GM23338 (cell line): ENCODE data around the gene INPP5A. TPM values are rescaled to one million over a fixed set of nuclear protein-coding genes. Genes with fewer than 3 reads are reported as not detected.

Experiments used
- ATAC-seq: fragments of 200-7000 bp; cut with Tn5 transposase; 3 replicates; pipeline ENCODE4 v1.9.1; 2020
- DNase-seq: peaks from one replicate; pipeline ENCODE4 v3.0.0-alpha.2; 2015; ENCODE audit warnings: low spot score
- H2AFZ ChIP-seq: fragments of 200-600 bp; sonication (generic); 2 replicates; pipeline ENCODE4 v1.8.0; 2016; ENCODE audit warnings: antibody characterized with exemption, mild to moderate bottlenecking, moderate library complexity
- H3F3A ChIP-seq: fragments of 200-600 bp; sonication (generic); replicated peaks from 2 replicates; pipeline ENCODE4 v1.8.0; 2017; ENCODE audit warnings: antibody characterized with exemption, mixed run types, low read depth
- H3K27ac ChIP-seq: fragments of 200-600 bp; sonication (generic); 2 replicates; pipeline ENCODE4 v1.6.1; 2016; ENCODE audit warnings: low read depth
- H3K27me3 ChIP-seq: fragments of 200-600 bp; sonication (generic); 2 replicates; pipeline ENCODE4 v1.8.0; 2016; ENCODE audit warnings: mild to moderate bottlenecking, mixed run types, moderate library complexity; ENCODE audit not compliant: insufficient read depth
- H3K36me3 ChIP-seq: fragments of 200-600 bp; sonication (generic); 2 replicates; pipeline ENCODE4 v1.8.0; 2016; ENCODE audit warnings: mild to moderate bottlenecking; ENCODE audit not compliant: insufficient read depth
- H3K4me1 ChIP-seq: fragments of 200-600 bp; sonication (generic); 2 replicates; pipeline ENCODE4 v1.8.0; 2016; ENCODE audit warnings: mild to moderate bottlenecking, moderate library complexity; ENCODE audit not compliant: insufficient read depth
- H3K4me2 ChIP-seq: fragments of 200-600 bp; sonication (generic); 2 replicates; pipeline ENCODE4 v1.7.1; 2017; ENCODE audit warnings: mixed run types
- H3K4me3 ChIP-seq: fragments of 200-600 bp; sonication (generic); 2 replicates; pipeline ENCODE4 v1.6.1; 2016; ENCODE audit warnings: mixed run types
- H3K79me2 ChIP-seq: fragments of 200-600 bp; sonication (generic); replicated peaks from 2 replicates; pipeline ENCODE4 v1.8.0; 2017; ENCODE audit warnings: mild to moderate bottlenecking; ENCODE audit not compliant: insufficient read depth
- H3K9me2 ChIP-seq: fragments of 200-600 bp; sonication (generic); 2 replicates; pipeline ENCODE4 v1.8.0; 2017; ENCODE audit not compliant: insufficient read depth
- H4K20me1 ChIP-seq: fragments of 200-600 bp; sonication (generic); replicated peaks from 2 replicates; pipeline ENCODE4 v1.8.0; 2017; ENCODE audit warnings: mild to moderate bottlenecking; ENCODE audit not compliant: insufficient read depth
- H3K27ac Mint-ChIP-seq: 2 replicates; pipeline ENCODE4 v1.8.0; 2020; ENCODE audit warnings: inconsistent platforms, mild to moderate bottlenecking, moderate library complexity, mixed read lengths
- H3K27me3 Mint-ChIP-seq: 3 replicates; pipeline ENCODE4 v1.8.0; 2022; ENCODE audit warnings: low read depth, mild to moderate bottlenecking, moderate library complexity, mixed read lengths, inconsistent platforms; ENCODE audit not compliant: insufficient read depth, poor library complexity
- H3K36me3 Mint-ChIP-seq: 3 replicates; pipeline ENCODE4 v1.8.0; 2021; ENCODE audit warnings: low read depth, mild to moderate bottlenecking, inconsistent platforms, moderate library complexity, mixed read lengths
- H3K4me1 Mint-ChIP-seq: 3 replicates; pipeline ENCODE4 v1.8.0; 2020; ENCODE audit warnings: mild to moderate bottlenecking, inconsistent platforms, mixed read lengths
- H3K4me3 Mint-ChIP-seq: 3 replicates; pipeline ENCODE4 v1.8.0; 2021; ENCODE audit warnings: moderate library complexity, mild to moderate bottlenecking, inconsistent platforms, mixed read lengths
- H3K9me3 Mint-ChIP-seq: 3 replicates; pipeline ENCODE4 v1.8.0; 2020; ENCODE audit warnings: moderate library complexity, mild to moderate bottlenecking, inconsistent platforms, mixed read lengths
- EZH2 ChIP-seq: fragments of 200-600 bp; sonication (generic); IDR thresholded peaks from one replicate; pipeline ENCODE4 v1.8.0; 2017; ENCODE audit warnings: antibody characterized with exemption, mild to moderate bottlenecking, low read depth; ENCODE audit not compliant: unreplicated experiment
- EZH2phosphoT487 ChIP-seq: fragments of 200-600 bp; sonication (generic); IDR thresholded peaks from one replicate; pipeline ENCODE4 v1.8.1; 2018; ENCODE audit warnings: antibody characterized with exemption; ENCODE audit not compliant: unreplicated experiment
- NANOG ChIP-seq: IDR thresholded peaks from 2 replicates; pipeline ENCODE4 v1.6.1; 2016; ENCODE audit warnings: antibody characterized with exemption, borderline replicate concordance
- POLR2AphosphoS5 ChIP-seq: IDR thresholded peaks from 2 replicates; pipeline ENCODE4 v1.6.1; 2016; ENCODE audit warnings: antibody characterized with exemption, low read depth
- STAT1 ChIP-seq: IDR thresholded peaks from one replicate; pipeline ENCODE4 v1.6.1; 2016; ENCODE audit warnings: antibody characterized with exemption; ENCODE audit not compliant: unreplicated experiment
- ZNF114 ChIP-seq: fragments of 250-450 bp; sonication (Bioruptor Pico); IDR thresholded peaks from 2 replicates; pipeline ENCODE4 v1.5.0; 2020; ENCODE audit warnings: mild to moderate bottlenecking, moderate library complexity
- polyA plus RNA-seq: library from polyadenylated mRNA; unstranded; fragments of >200 nt; fragmentation: Nextera tagmentation; extraction: Ambion mirVana; gene quantifications from 2 replicates; pipeline ENCODE4 v1.2.1, GENCODE V29; 2016
- total RNA-seq: library from RNA; depleted of rRNA; stranded (reverse); fragments of >200 nt; shearing (Covaris generic); gene quantifications from 2 replicates; pipeline ENCODE4 v1.2.3, GENCODE V29; 2014
- TF ChIP-seq, protein P1 (sequence below): IDR thresholded peaks from one replicate; pipeline ENCODE4 v1.6.1; 2018; ENCODE audit warnings: antibody characterized with exemption; ENCODE audit not compliant: unreplicated experiment
- TF ChIP-seq, protein P2 (sequence below), 2 experiments: fragments of 200-600 bp in 1 of 2; sonication (generic) in 1 of 2; conservative IDR thresholded peaks; 2 replicates each; pipeline versions ENCODE4 v1.5.1 to v1.6.1; 2016 to 2017; ENCODE audit warnings: antibody characterized with exemption in 2 of 2, low read depth in 2 of 2, mild to moderate bottlenecking in 2 of 2, moderate library complexity in 1 of 2
- TF ChIP-seq, protein P3 (sequence below): fragments of 250-450 bp; sonication (Bioruptor Pico); IDR thresholded peaks from 2 replicates; pipeline ENCODE4 v1.5.0; 2020; ENCODE audit warnings: mild to moderate bottlenecking, moderate library complexity

Gene INPP5A
- total and polyA plus RNA-seq, 2 experiments from 2014 or later, result 5.9 to 40.6 TPM

DNA sequence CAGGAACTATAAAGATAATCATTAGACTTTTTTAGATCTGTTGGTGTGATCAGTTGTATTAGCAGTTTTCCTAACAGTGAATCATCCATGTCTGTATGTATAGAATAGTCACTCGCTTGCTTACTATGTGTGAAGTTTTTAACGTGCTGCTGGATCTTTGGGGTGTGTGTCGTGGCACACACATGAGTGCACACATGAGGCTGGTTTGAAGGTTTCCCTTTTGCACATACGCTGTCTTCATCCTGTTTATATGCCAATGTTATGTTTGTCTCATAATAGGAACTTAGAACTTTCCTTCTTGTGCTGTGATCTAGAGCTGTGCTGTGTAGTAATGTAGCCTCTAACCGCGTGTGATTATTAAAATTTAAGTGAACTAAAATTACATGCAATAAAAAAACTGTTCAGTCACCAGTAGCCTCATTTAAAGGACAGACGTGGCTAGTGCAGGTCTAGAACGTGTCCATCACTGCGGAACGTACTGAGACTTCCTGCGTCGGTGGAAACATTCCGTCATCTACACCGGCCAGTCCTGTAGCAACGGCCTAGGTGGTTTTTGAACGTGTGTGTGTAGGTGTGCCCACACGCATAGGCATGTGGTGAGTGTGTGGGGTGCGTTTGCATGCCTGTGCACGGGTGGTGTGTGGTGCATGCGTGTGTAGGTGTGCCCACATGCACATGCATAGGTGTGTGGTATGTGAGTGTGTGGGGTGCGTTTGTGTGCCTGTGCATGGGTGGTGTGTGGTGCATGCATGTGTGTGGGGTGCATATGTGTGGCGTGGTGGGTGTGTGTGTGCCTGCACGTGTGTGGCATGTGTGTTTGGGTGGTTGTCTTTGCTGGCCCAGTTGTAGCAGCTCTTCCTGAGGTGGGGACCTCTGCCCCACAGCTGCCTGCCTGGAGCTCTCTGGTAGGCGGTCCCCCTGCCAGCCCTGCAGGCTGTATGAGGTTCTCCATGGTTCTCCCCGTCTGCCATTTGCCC, 56.6 kb downstream of the INPP5A start:
- DNase-seq, result no peak
- H2AFZ ChIP-seq, result no peak overlapping the region
- no peak overlapping the region for H3K4me2 ChIP-seq
- H3K4me3 ChIP-seq, result no peak overlapping the region
- no peaks in the 10 kb centered on the region for H3K27me3 ChIP-seq
- H3F3A ChIP-seq, result no peaks in the 10 kb centered on the region
- no peak; the same call in 2 of the 3 replicates for ATAC-seq
- peaks cover 12% of the 10 kb centered on the region for H3K9me3 Mint-ChIP-seq
- peaks cover 19% of the 10 kb centered on the region; the same call in 1 of the 2 replicates for H3K79me2 ChIP-seq
- peaks cover 10% of the 10 kb centered on the region for H3K4me1 Mint-ChIP-seq
- peaks cover 16% of the 10 kb centered on the region for H3K27me3 Mint-ChIP-seq
- no peaks in the 10 kb centered on the region for H3K36me3 ChIP-seq
- H3K27ac ChIP-seq, result no peak overlapping the region
- peaks cover 7% of the 10 kb centered on the region; the same call in 2 of the 3 replicates for H3K36me3 Mint-ChIP-seq
- H3K27ac Mint-ChIP-seq, result no peak overlapping the region; the same call in 1 of the 2 replicates
- peaks cover 7% of the 10 kb centered on the region for H4K20me1 ChIP-seq
- H3K4me3 Mint-ChIP-seq, result no peak overlapping the region
- no peaks in the 10 kb centered on the region for H3K9me2 ChIP-seq
- TF ChIP-seq STAT1, result no peak
- TF ChIP-seq, protein P1, sequence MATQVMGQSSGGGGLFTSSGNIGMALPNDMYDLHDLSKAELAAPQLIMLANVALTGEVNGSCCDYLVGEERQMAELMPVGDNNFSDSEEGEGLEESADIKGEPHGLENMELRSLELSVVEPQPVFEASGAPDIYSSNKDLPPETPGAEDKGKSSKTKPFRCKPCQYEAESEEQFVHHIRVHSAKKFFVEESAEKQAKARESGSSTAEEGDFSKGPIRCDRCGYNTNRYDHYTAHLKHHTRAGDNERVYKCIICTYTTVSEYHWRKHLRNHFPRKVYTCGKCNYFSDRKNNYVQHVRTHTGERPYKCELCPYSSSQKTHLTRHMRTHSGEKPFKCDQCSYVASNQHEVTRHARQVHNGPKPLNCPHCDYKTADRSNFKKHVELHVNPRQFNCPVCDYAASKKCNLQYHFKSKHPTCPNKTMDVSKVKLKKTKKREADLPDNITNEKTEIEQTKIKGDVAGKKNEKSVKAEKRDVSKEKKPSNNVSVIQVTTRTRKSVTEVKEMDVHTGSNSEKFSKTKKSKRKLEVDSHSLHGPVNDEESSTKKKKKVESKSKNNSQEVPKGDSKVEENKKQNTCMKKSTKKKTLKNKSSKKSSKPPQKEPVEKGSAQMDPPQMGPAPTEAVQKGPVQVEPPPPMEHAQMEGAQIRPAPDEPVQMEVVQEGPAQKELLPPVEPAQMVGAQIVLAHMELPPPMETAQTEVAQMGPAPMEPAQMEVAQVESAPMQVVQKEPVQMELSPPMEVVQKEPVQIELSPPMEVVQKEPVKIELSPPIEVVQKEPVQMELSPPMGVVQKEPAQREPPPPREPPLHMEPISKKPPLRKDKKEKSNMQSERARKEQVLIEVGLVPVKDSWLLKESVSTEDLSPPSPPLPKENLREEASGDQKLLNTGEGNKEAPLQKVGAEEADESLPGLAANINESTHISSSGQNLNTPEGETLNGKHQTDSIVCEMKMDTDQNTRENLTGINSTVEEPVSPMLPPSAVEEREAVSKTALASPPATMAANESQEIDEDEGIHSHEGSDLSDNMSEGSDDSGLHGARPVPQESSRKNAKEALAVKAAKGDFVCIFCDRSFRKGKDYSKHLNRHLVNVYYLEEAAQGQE, result no peak
- no peak for TF ChIP-seq ZNF114
- TF ChIP-seq, protein P2, sequence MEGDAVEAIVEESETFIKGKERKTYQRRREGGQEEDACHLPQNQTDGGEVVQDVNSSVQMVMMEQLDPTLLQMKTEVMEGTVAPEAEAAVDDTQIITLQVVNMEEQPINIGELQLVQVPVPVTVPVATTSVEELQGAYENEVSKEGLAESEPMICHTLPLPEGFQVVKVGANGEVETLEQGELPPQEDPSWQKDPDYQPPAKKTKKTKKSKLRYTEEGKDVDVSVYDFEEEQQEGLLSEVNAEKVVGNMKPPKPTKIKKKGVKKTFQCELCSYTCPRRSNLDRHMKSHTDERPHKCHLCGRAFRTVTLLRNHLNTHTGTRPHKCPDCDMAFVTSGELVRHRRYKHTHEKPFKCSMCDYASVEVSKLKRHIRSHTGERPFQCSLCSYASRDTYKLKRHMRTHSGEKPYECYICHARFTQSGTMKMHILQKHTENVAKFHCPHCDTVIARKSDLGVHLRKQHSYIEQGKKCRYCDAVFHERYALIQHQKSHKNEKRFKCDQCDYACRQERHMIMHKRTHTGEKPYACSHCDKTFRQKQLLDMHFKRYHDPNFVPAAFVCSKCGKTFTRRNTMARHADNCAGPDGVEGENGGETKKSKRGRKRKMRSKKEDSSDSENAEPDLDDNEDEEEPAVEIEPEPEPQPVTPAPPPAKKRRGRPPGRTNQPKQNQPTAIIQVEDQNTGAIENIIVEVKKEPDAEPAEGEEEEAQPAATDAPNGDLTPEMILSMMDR (conservative IDR thresholded peaks at IDR 0.05; ENCODE audit: low read depth in 2 of 2), result no peak
- no peak for TF ChIP-seq EZH2phosphoT487
- no peak for TF ChIP-seq NANOG
- TF ChIP-seq, protein P3, sequence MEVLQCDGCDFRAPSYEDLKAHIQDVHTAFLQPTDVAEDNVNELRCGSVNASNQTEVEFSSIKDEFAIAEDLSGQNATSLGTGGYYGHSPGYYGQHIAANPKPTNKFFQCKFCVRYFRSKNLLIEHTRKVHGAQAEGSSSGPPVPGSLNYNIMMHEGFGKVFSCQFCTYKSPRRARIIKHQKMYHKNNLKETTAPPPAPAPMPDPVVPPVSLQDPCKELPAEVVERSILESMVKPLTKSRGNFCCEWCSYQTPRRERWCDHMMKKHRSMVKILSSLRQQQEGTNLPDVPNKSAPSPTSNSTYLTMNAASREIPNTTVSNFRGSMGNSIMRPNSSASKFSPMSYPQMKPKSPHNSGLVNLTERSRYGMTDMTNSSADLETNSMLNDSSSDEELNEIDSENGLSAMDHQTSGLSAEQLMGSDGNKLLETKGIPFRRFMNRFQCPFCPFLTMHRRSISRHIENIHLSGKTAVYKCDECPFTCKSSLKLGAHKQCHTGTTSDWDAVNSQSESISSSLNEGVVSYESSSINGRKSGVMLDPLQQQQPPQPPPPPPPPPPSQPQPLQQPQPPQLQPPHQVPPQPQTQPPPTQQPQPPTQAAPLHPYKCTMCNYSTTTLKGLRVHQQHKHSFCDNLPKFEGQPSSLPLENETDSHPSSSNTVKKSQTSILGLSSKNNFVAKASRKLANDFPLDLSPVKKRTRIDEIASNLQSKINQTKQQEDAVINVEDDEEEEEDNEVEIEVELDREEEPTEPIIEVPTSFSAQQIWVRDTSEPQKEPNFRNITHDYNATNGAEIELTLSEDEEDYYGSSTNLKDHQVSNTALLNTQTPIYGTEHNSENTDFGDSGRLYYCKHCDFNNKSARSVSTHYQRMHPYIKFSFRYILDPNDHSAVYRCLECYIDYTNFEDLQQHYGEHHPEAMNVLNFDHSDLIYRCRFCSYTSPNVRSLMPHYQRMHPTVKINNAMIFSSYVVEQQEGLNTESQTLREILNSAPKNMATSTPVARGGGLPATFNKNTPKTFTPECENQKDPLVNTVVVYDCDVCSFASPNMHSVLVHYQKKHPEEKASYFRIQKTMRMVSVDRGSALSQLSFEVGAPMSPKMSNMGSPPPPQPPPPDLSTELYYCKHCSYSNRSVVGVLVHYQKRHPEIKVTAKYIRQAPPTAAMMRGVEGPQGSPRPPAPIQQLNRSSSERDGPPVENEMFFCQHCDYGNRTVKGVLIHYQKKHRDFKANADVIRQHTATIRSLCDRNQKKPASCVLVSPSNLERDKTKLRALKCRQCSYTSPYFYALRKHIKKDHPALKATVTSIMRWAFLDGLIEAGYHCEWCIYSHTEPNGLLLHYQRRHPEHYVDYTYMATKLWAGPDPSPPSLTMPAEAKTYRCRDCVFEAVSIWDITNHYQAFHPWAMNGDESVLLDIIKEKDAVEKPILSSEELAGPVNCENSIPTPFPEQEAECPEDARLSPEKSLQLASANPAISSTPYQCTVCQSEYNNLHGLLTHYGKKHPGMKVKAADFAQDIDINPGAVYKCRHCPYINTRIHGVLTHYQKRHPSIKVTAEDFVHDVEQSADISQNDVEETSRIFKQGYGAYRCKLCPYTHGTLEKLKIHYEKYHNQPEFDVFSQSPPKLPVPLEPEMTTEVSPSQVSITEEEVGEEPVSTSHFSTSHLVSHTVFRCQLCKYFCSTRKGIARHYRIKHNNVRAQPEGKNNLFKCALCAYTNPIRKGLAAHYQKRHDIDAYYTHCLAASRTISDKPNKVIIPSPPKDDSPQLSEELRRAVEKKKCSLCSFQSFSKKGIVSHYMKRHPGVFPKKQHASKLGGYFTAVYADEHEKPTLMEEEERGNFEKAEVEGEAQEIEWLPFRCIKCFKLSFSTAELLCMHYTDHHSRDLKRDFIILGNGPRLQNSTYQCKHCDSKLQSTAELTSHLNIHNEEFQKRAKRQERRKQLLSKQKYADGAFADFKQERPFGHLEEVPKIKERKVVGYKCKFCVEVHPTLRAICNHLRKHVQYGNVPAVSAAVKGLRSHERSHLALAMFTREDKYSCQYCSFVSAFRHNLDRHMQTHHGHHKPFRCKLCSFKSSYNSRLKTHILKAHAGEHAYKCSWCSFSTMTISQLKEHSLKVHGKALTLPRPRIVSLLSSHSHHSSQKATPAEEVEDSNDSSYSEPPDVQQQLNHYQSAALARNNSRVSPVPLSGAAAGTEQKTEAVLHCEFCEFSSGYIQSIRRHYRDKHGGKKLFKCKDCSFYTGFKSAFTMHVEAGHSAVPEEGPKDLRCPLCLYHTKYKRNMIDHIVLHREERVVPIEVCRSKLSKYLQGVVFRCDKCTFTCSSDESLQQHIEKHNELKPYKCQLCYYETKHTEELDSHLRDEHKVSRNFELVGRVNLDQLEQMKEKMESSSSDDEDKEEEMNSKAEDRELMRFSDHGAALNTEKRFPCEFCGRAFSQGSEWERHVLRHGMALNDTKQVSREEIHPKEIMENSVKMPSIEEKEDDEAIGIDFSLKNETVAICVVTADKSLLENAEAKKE, result no peak
- no peak for TF ChIP-seq POLR2AphosphoS5
- TF ChIP-seq EZH2, result no peak
- H3K4me1 ChIP-seq, result no peaks in the 10 kb centered on the region
